ENCODE results near the gene PRDM16.

- TF ChIP-seq CTCF (IDR thresholded peaks at IDR 0.05; ENCODE audit: low read length), result no peak
- no peak for TF ChIP-seq EZH2 (optimal IDR thresholded peaks at IDR 0.05; ENCODE audit: low read depth, low read length)
- no peak for TF ChIP-seq EZH2phosphoT487 (IDR thresholded peaks at IDR 0.05; ENCODE audit: low read length)
Observed at GRCh38 chr1:3456964-3457909, 388.2 kb downstream of the PRDM16 start.
